H9 (cell line): ENCODE data around the gene WBP1. TPM values are rescaled to one million over a fixed set of nuclear protein-coding genes. Genes with fewer than 3 reads are reported as not detected.

Experiments
- DNase-seq: peaks from one replicate; pipeline ENCODE4 v3.0.0-alpha.2; 2017
- H2AFZ ChIP-seq: one replicate; pipeline ENCODE4 v1.6.1; 2013; ENCODE audit warnings: mild to moderate bottlenecking, low read length, control low read depth, moderate library complexity
- H2AK5ac ChIP-seq: 2 replicates; pipeline ENCODE4 v1.6.1; 2013; ENCODE audit warnings: low read length, control low read depth, mixed read lengths; ENCODE audit not compliant: insufficient read length
- H2BK120ac ChIP-seq: one replicate; pipeline ENCODE4 v1.6.1; 2013; ENCODE audit warnings: low read depth, mild to moderate bottlenecking, low read length, control low read depth, inconsistent platforms; ENCODE audit not compliant: poor library complexity, severe bottlenecking
- H2BK12ac ChIP-seq: 2 replicates; pipeline ENCODE4 v1.6.1; 2013; ENCODE audit warnings: low read length, control low read depth, mixed read lengths, low read depth; ENCODE audit not compliant: insufficient read length
- H2BK15ac ChIP-seq: 2 replicates; pipeline ENCODE4 v1.6.1; 2013; ENCODE audit warnings: low read depth, low read length, control low read depth
- H2BK20ac ChIP-seq: one replicate; pipeline ENCODE4 v1.6.1; 2013; ENCODE audit warnings: low read depth, mild to moderate bottlenecking, low read length, control low read depth, inconsistent platforms; ENCODE audit not compliant: poor library complexity, severe bottlenecking
- H2BK5ac ChIP-seq: 2 replicates; pipeline ENCODE4 v1.6.1; 2013; ENCODE audit warnings: low read length, control low read depth, mixed read lengths; ENCODE audit not compliant: insufficient read length
- H3K14ac ChIP-seq: 2 replicates; pipeline ENCODE4 v1.6.1; 2013; ENCODE audit warnings: low read length, control low read depth; ENCODE audit not compliant: insufficient read depth
- H3K18ac ChIP-seq: 2 replicates; pipeline ENCODE4 v1.6.1; 2013; ENCODE audit warnings: low read depth, mild to moderate bottlenecking, mixed read lengths, low read length, control low read depth; ENCODE audit not compliant: insufficient read length
- H3K23ac ChIP-seq: 2 replicates; pipeline ENCODE4 v1.6.1; 2013; ENCODE audit warnings: low read length, control low read depth, mixed read lengths, low read depth; ENCODE audit not compliant: insufficient read length
- H3K23me2 ChIP-seq: 2 replicates; pipeline ENCODE4 v1.6.1; 2013; ENCODE audit warnings: low read depth, mild to moderate bottlenecking, mixed read lengths, low read length, control low read depth; ENCODE audit not compliant: insufficient read length, poor library complexity, severe bottlenecking
- H3K27ac ChIP-seq: 2 replicates; pipeline ENCODE4 v1.5.1; 2013; ENCODE audit warnings: low read length, control low read depth, mixed read lengths, low read depth; ENCODE audit not compliant: insufficient read length
- H3K27me3 ChIP-seq: 2 replicates; pipeline ENCODE4 v1.6.1; 2013; ENCODE audit warnings: low read length, control low read depth, inconsistent platforms; ENCODE audit not compliant: insufficient read depth
- H3K4ac ChIP-seq: 2 replicates; pipeline ENCODE4 v1.6.1; 2013; ENCODE audit warnings: low read depth, mild to moderate bottlenecking, control low read depth, inconsistent platforms, low read length, moderate library complexity
- H3K4me1 ChIP-seq: 2 replicates; pipeline ENCODE4 v1.6.1; 2013; ENCODE audit warnings: low read length, control low read depth, inconsistent platforms; ENCODE audit not compliant: insufficient read depth
- H3K4me2 ChIP-seq: 2 replicates; pipeline ENCODE4 v1.6.1; 2013; ENCODE audit warnings: low read length, control low read depth, mixed read lengths; ENCODE audit not compliant: insufficient read length, insufficient read depth
- H3K56ac ChIP-seq: 2 replicates; pipeline ENCODE4 v1.6.1; 2013; ENCODE audit warnings: low read depth, mild to moderate bottlenecking, mixed read lengths, low read length, control low read depth; ENCODE audit not compliant: insufficient read length
- H3K79me1 ChIP-seq: 2 replicates; pipeline ENCODE4 v1.6.1; 2013; ENCODE audit warnings: low read depth, mild to moderate bottlenecking, moderate library complexity, low read length, control low read depth, inconsistent platforms; ENCODE audit not compliant: insufficient read depth, poor library complexity, severe bottlenecking
- H3K79me2 ChIP-seq: 2 replicates; pipeline ENCODE4 v1.6.1; 2013; ENCODE audit warnings: low read length, control low read depth, inconsistent platforms; ENCODE audit not compliant: insufficient read depth
- H3K9ac ChIP-seq: 2 replicates; pipeline ENCODE4 v1.6.1; 2013; ENCODE audit warnings: low read length, control low read depth, mixed read lengths; ENCODE audit not compliant: insufficient read length; ENCODE audit errors: extremely low read depth
- H3K9me3 ChIP-seq: one replicate; pipeline ENCODE4 v1.6.1; 2013; ENCODE audit warnings: low read depth, low read length, inconsistent platforms; ENCODE audit not compliant: control insufficient read depth
- H3T11ph ChIP-seq: one replicate; pipeline ENCODE4 v1.6.1; 2013; ENCODE audit warnings: mild to moderate bottlenecking, low read length, control low read depth, inconsistent platforms
- H4K20me1 ChIP-seq: one replicate; pipeline ENCODE4 v1.6.1; 2013; ENCODE audit not compliant: control insufficient read depth, insufficient read length, insufficient read depth
- H4K5ac ChIP-seq: 2 replicates; pipeline ENCODE4 v1.6.1; 2013; ENCODE audit warnings: low read depth, mild to moderate bottlenecking, mixed read lengths, low read length, control low read depth; ENCODE audit not compliant: insufficient read length
- H4K8ac ChIP-seq: replicated peaks from 2 replicates; pipeline ENCODE4 v1.6.1; 2013; ENCODE audit warnings: low read length, control low read depth, mixed read lengths, low read depth; ENCODE audit not compliant: insufficient read length
- H4K91ac ChIP-seq: 2 replicates; pipeline ENCODE4 v1.6.1; 2013; ENCODE audit warnings: low read depth, mild to moderate bottlenecking, moderate library complexity, mixed read lengths, low read length, control low read depth; ENCODE audit not compliant: insufficient read length
- H3K27ac Mint-ChIP-seq, 3 experiments: 2 replicates in 2 of 3; 3 replicates in 1 of 3; pipeline ENCODE4 v1.8.0; 2020 to 2021; ENCODE audit warnings: mixed read lengths in 3 of 3, mild to moderate bottlenecking in 1 of 3, moderate library complexity in 1 of 3
- H3K27me3 Mint-ChIP-seq: 2 replicates; pipeline ENCODE4 v1.8.0; 2021; ENCODE audit warnings: low read depth, mild to moderate bottlenecking, moderate library complexity, mixed read lengths
- H3K36me3 Mint-ChIP-seq, 3 experiments: 2 replicates in 2 of 3; 3 replicates in 1 of 3; pipeline ENCODE4 v1.8.0; 2020 to 2021; ENCODE audit warnings: low read depth in 3 of 3, mixed read lengths in 3 of 3; ENCODE audit not compliant: insufficient read depth in 1 of 3
- H3K4me1 Mint-ChIP-seq, 2 experiments: 2 replicates each; pipeline ENCODE4 v1.8.0; 2020; ENCODE audit warnings: mixed read lengths in 2 of 2
- H3K4me3 Mint-ChIP-seq, 2 experiments: 2 replicates in 1 of 2; 3 replicates in 1 of 2; pipeline ENCODE4 v1.8.0; 2020 to 2021; ENCODE audit warnings: mild to moderate bottlenecking in 2 of 2, mixed read lengths in 2 of 2, moderate library complexity in 1 of 2
- H3K9me3 Mint-ChIP-seq, 2 experiments: 2 replicates in 1 of 2; 3 replicates in 1 of 2; pipeline ENCODE4 v1.8.0; 2020; ENCODE audit warnings: mild to moderate bottlenecking in 2 of 2, mixed read lengths in 2 of 2, moderate library complexity in 1 of 2
- CTCF ChIP-seq: fragments of 200-600 bp; sonication (generic); conservative IDR thresholded peaks from 3 replicates; pipeline ENCODE4 v1.8.0; 2021; ENCODE audit warnings: antibody characterized with exemption, mild to moderate bottlenecking
- WGBS: extraction: QIAGEN DNeasy Blood & Tissue Kit; methylation state at CpG from one replicate; pipeline ENCODE4 v1.1.7; 2013; ENCODE audit warnings: missing lambda C conversion rate, low lambda C conversion rate, mixed read lengths; ENCODE audit not compliant: insufficient read length; ENCODE audit errors: extremely low coverage; 5-methylcytosine and 5-hydroxymethylcytosine counted together
- total RNA-seq: library from RNA; stranded (reverse); gene quantifications from 2 replicates; pipeline ENCODE4 v1.2.1, GENCODE V29; 2021

The WBP1 gene
- total RNA-seq, 1 experiment from 2014 or later, result 82.1 TPM

DNA sequence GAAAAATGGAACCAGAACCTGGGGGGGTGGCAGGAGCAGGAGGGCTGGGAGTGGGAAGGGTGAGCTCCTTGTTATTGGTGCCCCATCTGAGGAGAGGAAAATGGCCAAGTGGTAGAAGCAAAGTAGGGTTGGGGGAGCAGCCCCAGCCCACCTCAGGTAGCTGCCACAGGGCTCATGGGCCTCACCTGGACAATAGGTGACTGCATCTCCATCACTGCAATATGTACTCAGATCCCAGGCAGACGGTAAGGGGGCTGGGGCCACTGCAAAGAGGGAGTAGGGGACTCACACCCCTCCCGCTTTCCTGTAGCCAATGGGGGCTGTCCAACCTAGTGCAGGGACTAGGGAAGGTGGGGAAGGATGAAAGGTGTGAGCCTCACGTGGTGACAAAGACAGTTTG, 41.0 kb upstream of the WBP1 start:
- H2AK5ac ChIP-seq, result no peak overlapping the region
- H3K4me1 ChIP-seq, result no peaks in the 10 kb centered on the region
- no peak for DNase-seq
- Mint-ChIP-seq H3K27me3 (peaks cover 30% of the 10 kb centered on the region), H3K36me3 (no peaks in the 10 kb centered on the region; a peak in 1 of 7 replicates), H3K27ac (no peak overlapping the region), H3K9me3 (no peaks in the 10 kb centered on the region; a peak in 1 of 5 replicates), H3K4me3 (no peak overlapping the region), H3K4me1 (peaks cover 1 to 18% of the 10 kb centered on the region in 2 experiments; a peak in 3 of 4 replicates)
- H2BK5ac ChIP-seq, result no peak overlapping the region
- H4K20me1 ChIP-seq, result no peaks in the 10 kb centered on the region
- H2AFZ ChIP-seq, result no peak overlapping the region
- H4K5ac ChIP-seq, result no peak overlapping the region
- no peak overlapping the region for H3K9ac ChIP-seq
- no peak overlapping the region for H3K18ac ChIP-seq
- H2BK20ac ChIP-seq, result no peak overlapping the region
- H2BK120ac ChIP-seq, result no peak overlapping the region
- H3K4me2 ChIP-seq, result no peak overlapping the region
- H3K56ac ChIP-seq, result no peak overlapping the region
- no peak overlapping the region for H4K8ac ChIP-seq
- H3T11ph ChIP-seq, result no peak overlapping the region
- no peaks in the 10 kb centered on the region for H3K9me3 ChIP-seq
- H3K4ac ChIP-seq, result no peak overlapping the region
- no peaks in the 10 kb centered on the region for H3K79me2 ChIP-seq
- no peak overlapping the region for H2BK15ac ChIP-seq
- no peak for TF ChIP-seq CTCF
- no peak overlapping the region for H3K27ac ChIP-seq
- H3K27me3 ChIP-seq, result no peaks in the 10 kb centered on the region
- H3K23me2 ChIP-seq, result peaks cover 9% of the 10 kb centered on the region
- H2BK12ac ChIP-seq, result no peak overlapping the region
- no peak overlapping the region for H3K14ac ChIP-seq
- H3K23ac ChIP-seq, result no peak overlapping the region
- no CpG with 5 or more reads among the region's 3 CpGs for WGBS
- no peaks in the 10 kb centered on the region for H3K79me1 ChIP-seq
- H4K91ac ChIP-seq, result no peak overlapping the region
